Measurements from ENCODE around the gene TSC1.

- TF ChIP-seq CTCF (IDR thresholded peaks at IDR 0.05) (no peak), POLR2A (IDR thresholded peaks at IDR 0.05) (no peak)
Observed at GRCh38 chr9:132881826-132882225, 62.6 kb downstream of the TSC1 start.

All from Peyer's patch (tissue), 4 donors.